K562 (cell line): ENCODE results near the gene MIEF1. TPM values are rescaled to one million over a fixed set of nuclear protein-coding genes. Genes with fewer than 3 reads are reported as not detected.

ENCODE experiments used
- AFF4 ChIP-seq: sonication (generic); formaldehyde crosslinking; IDR thresholded peaks from 2 replicates; pipeline ENCODE4 v1.8.0; 2023; ENCODE audit warnings: mild to moderate bottlenecking, missing genetic modification reagents
- CBX5 ChIP-seq: IDR thresholded peaks from 2 replicates; pipeline ENCODE4 v1.6.1; 2014; ENCODE audit warnings: low read depth, borderline replicate concordance
- DNMT1 ChIP-seq: fragments of 450-650 bp; IDR thresholded peaks from 2 replicates; pipeline ENCODE4 v1.6.1; 2016; ENCODE audit warnings: antibody characterized with exemption, mild to moderate bottlenecking
- ELF2 ChIP-seq: fragments of 250-450 bp; sonication (Bioruptor Pico); IDR thresholded peaks from 2 replicates; pipeline ENCODE4 v1.5.0; 2021; ENCODE audit warnings: mild to moderate bottlenecking
- FOXJ3 ChIP-seq: sonication (generic); formaldehyde crosslinking; IDR thresholded peaks from 2 replicates; pipeline ENCODE4 v1.4.0; 2020; ENCODE audit warnings: mild to moderate bottlenecking, missing genetic modification reagents
- GMEB1 ChIP-seq: fragments of 250-450 bp; sonication (Bioruptor Pico); IDR thresholded peaks from 2 replicates; pipeline ENCODE4 v1.4.0; 2020; ENCODE audit warnings: mild to moderate bottlenecking
- HDAC3 ChIP-seq: fragments of 450-650 bp; IDR thresholded peaks from 2 replicates; pipeline ENCODE4 v1.6.1; 2018; ENCODE audit warnings: borderline replicate concordance, mild to moderate bottlenecking, moderate library complexity; ENCODE audit not compliant: partially characterized antibody
- HDAC8 ChIP-seq: fragments of 450-650 bp; IDR thresholded peaks from 2 replicates; pipeline ENCODE4 v1.6.1; 2016; ENCODE audit warnings: mild to moderate bottlenecking, missing genetic modification characterization, moderate library complexity, missing compliant biosample characterization
- KLF1 ChIP-seq: fragments of 450-650 bp; IDR thresholded peaks from 2 replicates; pipeline ENCODE4 v1.6.1; 2016; ENCODE audit warnings: missing genetic modification characterization, missing compliant biosample characterization
- NELFE ChIP-seq: IDR thresholded peaks from 2 replicates; pipeline ENCODE4 v1.6.1; 2011; ENCODE audit warnings: mild to moderate bottlenecking; ENCODE audit not compliant: insufficient read depth, insufficient read length
- NR3C1 ChIP-seq: sonication (generic); formaldehyde crosslinking; IDR thresholded peaks from 2 replicates; pipeline ENCODE4 v1.8.1; 2022; ENCODE audit warnings: missing genetic modification reagents
- PHF21A ChIP-seq: fragments of 450-650 bp; IDR thresholded peaks from 2 replicates; pipeline ENCODE4 v1.6.1; 2017; ENCODE audit warnings: low read depth, borderline replicate concordance
- PHF8 ChIP-seq: fragments of 200-600 bp; sonication (generic); IDR thresholded peaks from 2 replicates; pipeline ENCODE4 v1.6.1; 2012; ENCODE audit warnings: mixed run types, mild to moderate bottlenecking, inconsistent platforms, low read length, moderate library complexity, borderline replicate concordance
- THRAP3 ChIP-seq: fragments of 450-650 bp; IDR thresholded peaks from 2 replicates; pipeline ENCODE4 v1.6.1; 2016; ENCODE audit warnings: mild to moderate bottlenecking, inconsistent platforms, borderline replicate concordance
- U2AF2 ChIP-seq: fragments of 200-400 bp; formaldehyde crosslinking; optimal IDR thresholded peaks from 2 replicates; pipeline ENCODE3; 2017; ENCODE audit warnings: low read depth, mild to moderate bottlenecking, low read length
- ZC3H8 ChIP-seq: fragments of 450-650 bp; IDR thresholded peaks from 2 replicates; pipeline ENCODE4 v1.6.1; 2017
- ZFP91 ChIP-seq: sonication (generic); formaldehyde crosslinking; IDR thresholded peaks from 2 replicates; pipeline ENCODE4 v1.8.0; 2022; ENCODE audit warnings: mild to moderate bottlenecking, missing genetic modification reagents
- ZNF408 ChIP-seq: fragments of 250-450 bp; sonication (Bioruptor Pico); IDR thresholded peaks from 2 replicates; pipeline ENCODE4 v1.4.0; 2020; ENCODE audit warnings: low read depth, mild to moderate bottlenecking, moderate library complexity
- ZNF431 ChIP-seq: sonication (generic); formaldehyde crosslinking; IDR thresholded peaks from 2 replicates; pipeline ENCODE4 v1.8.0; 2022; ENCODE audit warnings: mild to moderate bottlenecking, missing genetic modification reagents
- ZNF449 ChIP-seq: fragments of 250-450 bp; sonication (Bioruptor Pico); IDR thresholded peaks from 2 replicates; pipeline ENCODE4 v1.8.0; 2022; ENCODE audit warnings: moderate library complexity, mild to moderate bottlenecking, inconsistent platforms
- ZNF668 ChIP-seq: fragments of 250-450 bp; sonication (Bioruptor Pico); IDR thresholded peaks from 2 replicates; pipeline ENCODE4 v1.8.0; 2022; ENCODE audit warnings: mild to moderate bottlenecking, inconsistent platforms
- polyA plus RNA-seq, 8 experiments: library from polyadenylated mRNA; depleted of rRNA in 4 of 8; stranded (reverse) in 5 of 8; unstranded in 3 of 8; fragments of >200 nt; fragmentation: Nextera tagmentation in 2 of 8; fragmentation: Illumina TruSeq in 1 of 8; extraction: Ambion mirVana in 2 of 8; extraction: Trizol in 1 of 8; gene quantifications; 2 replicates each; pipeline versions ENCODE4 v1.2.1 to v1.2.3, GENCODE V29; 2011 to 2014; ENCODE audit warnings: inconsistent platforms in 1 of 8, missing spikeins in 1 of 8
- total RNA-seq, 7 experiments: library from RNA; depleted of rRNA in 6 of 7; stranded (reverse); fragments of >200 nt in 6 of 7; fragmentation: Illumina TruSeq in 2 of 7; extraction: Trizol in 2 of 7; gene quantifications; 2 replicates each; pipeline versions ENCODE4 v1.2.1 to v1.2.3, GENCODE V29; 2011 to 2021; ENCODE audit warnings: low replicate concordance in 1 of 7

Gene MIEF1
- total and polyA plus RNA-seq, 9 of the 15 experiments (the other 6 are each of a cell fraction or from before 2014, with no cell fraction given) = 10.9 to 51.8 (median 25.5) TPM

- no peak for TF ChIP-seq ZC3H8
- TF ChIP-seq DNMT1 = no peak
- TF ChIP-seq ZNF668 (CRISPR knock-in tag) = no peak
- no peak for TF ChIP-seq NR3C1
- TF ChIP-seq ZNF449 (CRISPR knock-in tag) = no peak
- no peak for TF ChIP-seq PHF21A
- TF ChIP-seq HDAC3 = no peak
- TF ChIP-seq ZNF431 (CRISPR knock-in tag) = no peak
- TF ChIP-seq THRAP3 = no peak
- no peak for TF ChIP-seq FOXJ3
- no peak for TF ChIP-seq GMEB1 (CRISPR knock-in tag)
- TF ChIP-seq AFF4 (CRISPR knock-in tag) = peak; percentile 88
- TF ChIP-seq HDAC8 (tag) = no peak
- TF ChIP-seq NELFE = no peak
- no peak for TF ChIP-seq ZFP91 (CRISPR knock-in tag)
- TF ChIP-seq ZNF408 = no peak
- TF ChIP-seq U2AF2 = no peak
- no peak for TF ChIP-seq KLF1 (tag)
- no peak for TF ChIP-seq PHF8
- TF ChIP-seq CBX5 = no peak
- TF ChIP-seq ELF2 (CRISPR knock-in tag) = peak; percentile 57; the same call in 1 of the 2 replicates
These were observed 20.6 kb downstream of the MIEF1 start (continued) for GRCh38 chr22:39522567-39523300.
